Upper lobe of left lung (tissue), 6 donors: ENCODE data around the gene NAA16. TPM values are rescaled to one million over a fixed set of nuclear protein-coding genes. Genes with fewer than 3 reads are reported as not detected.
"Not testable (repeated sequence)": the region's sequence is repeated elsewhere in the genome, so short reads cannot be mapped to it uniquely, and the experiment has no call there.

Experiments
- ATAC-seq, 2 donors: fragments of 200-7000 bp; cut with Tn5 transposase; one replicate each; pipeline ENCODE4 v1.9.1; 2022; ENCODE audit warnings: mild to moderate bottlenecking in 2 of 2, moderate library complexity in 2 of 2; ENCODE audit not compliant: low FRiP score in 2 of 2
- DNase-seq, 2 donors: peaks; one replicate each; pipeline ENCODE4 v3.0.0-alpha.2; 2019 to 2020
- H3K27ac ChIP-seq, 4 donors: fragments of 200-600 bp; sonication (generic); one replicate each; pipeline ENCODE4 v1.5.1; 2016 to 2019
- H3K27me3 ChIP-seq, 4 donors: fragments of 200-600 bp; sonication (generic); one replicate each; pipeline ENCODE4 v1.5.1; 2017 to 2019
- H3K36me3 ChIP-seq, 4 donors: fragments of 200-600 bp; sonication (generic); one replicate each; pipeline ENCODE4 v1.5.1; 2016 to 2019
- H3K4me1 ChIP-seq, 4 donors: fragments of 200-600 bp; sonication (generic); one replicate each; pipeline ENCODE4 v1.5.1; 2018 to 2019
- H3K4me3 ChIP-seq, 4 donors: fragments of 200-600 bp; sonication (generic); one replicate each; pipeline ENCODE4 v1.5.1; 2017 to 2019; ENCODE audit warnings: mild to moderate bottlenecking in 2 of 4, moderate library complexity in 1 of 4
- H3K9me3 ChIP-seq, 4 donors: fragments of 200-600 bp; sonication (generic); one replicate each; pipeline ENCODE4 v1.5.1; 2018 to 2019
- CTCF ChIP-seq, 6 experiments: fragments of 450-650 bp in 4 of 6; fragments of 200-600 bp in 2 of 6; sonication (generic) in 2 of 6; IDR thresholded peaks; one replicate each; pipeline ENCODE4 v1.5.1; 2016 to 2019; ENCODE audit warnings: antibody characterized with exemption in 6 of 6
- EP300 ChIP-seq, 4 donors: sonication (generic); formaldehyde crosslinking; IDR thresholded peaks; one replicate each; pipeline ENCODE4 v1.5.1; 2017; ENCODE audit warnings: antibody characterized with exemption in 4 of 4, control low read depth in 2 of 4
- POLR2A ChIP-seq, 4 donors: fragments of 450-650 bp; IDR thresholded peaks; one replicate each; pipeline ENCODE4 v1.5.1; 2016 to 2017; ENCODE audit warnings: antibody characterized with exemption in 4 of 4, mild to moderate bottlenecking in 2 of 4
- POLR2AphosphoS5 ChIP-seq, 2 donors: sonication (generic); formaldehyde crosslinking; IDR thresholded peaks; one replicate each; pipeline ENCODE4 v1.5.1; 2017; ENCODE audit warnings: antibody characterized with exemption in 2 of 2
- WGBS, 2 donors: methylation state at CpG; one replicate each; pipeline ENCODE4 v1.1.5; 2017 to 2018; 5-methylcytosine and 5-hydroxymethylcytosine counted together
- total RNA-seq, 6 donors: library from RNA; depleted of rRNA in 4 of 6; stranded (reverse); fragments of >200 nt in 4 of 6; gene quantifications; one replicate each; pipeline versions ENCODE4 v1.1.0 to v1.2.1, GENCODE V29; 2016 to 2021
- donor health status: DM: no; HTN: no; CAD: no; lungs with moderate emphysema.
- donor health status: DM: no; HTN: yes; CAD: no; lungs with severe emphysema.

The NAA16 gene
- total RNA-seq, 6 donors from 2014 or later = 14.3 to 35.6 (median 18.7) TPM

- WGBS, 2 donors = 78 to 85% methylated on average over 6 of the region's 6 CpGs
- ATAC-seq (no peak), DNase-seq (no peak)
- Histone ChIP-seq H3K27ac (no peak overlapping the region), H3K36me3 (no peaks in the 10 kb centered on the region), H3K4me1 (no peaks in the 10 kb centered on the region), H3K4me3 (no peak overlapping the region), H3K27me3 (no peaks in the 10 kb centered on the region), H3K9me3 (peaks cover 0 to 15% (median 2%) of the 10 kb centered on the region in 4 donors)
- TF ChIP-seq EP300 (IDR thresholded peaks at IDR 0.05) (no peak), POLR2AphosphoS5 (IDR thresholded peaks at IDR 0.05) (no peak), CTCF (IDR thresholded peaks at IDR 0.05) (no peak), POLR2A (IDR thresholded peaks at IDR 0.05) (no peak)
Observed at GRCh38 chr13:41271456-41272285, 39.4 kb upstream of the NAA16 start.

DNA sequence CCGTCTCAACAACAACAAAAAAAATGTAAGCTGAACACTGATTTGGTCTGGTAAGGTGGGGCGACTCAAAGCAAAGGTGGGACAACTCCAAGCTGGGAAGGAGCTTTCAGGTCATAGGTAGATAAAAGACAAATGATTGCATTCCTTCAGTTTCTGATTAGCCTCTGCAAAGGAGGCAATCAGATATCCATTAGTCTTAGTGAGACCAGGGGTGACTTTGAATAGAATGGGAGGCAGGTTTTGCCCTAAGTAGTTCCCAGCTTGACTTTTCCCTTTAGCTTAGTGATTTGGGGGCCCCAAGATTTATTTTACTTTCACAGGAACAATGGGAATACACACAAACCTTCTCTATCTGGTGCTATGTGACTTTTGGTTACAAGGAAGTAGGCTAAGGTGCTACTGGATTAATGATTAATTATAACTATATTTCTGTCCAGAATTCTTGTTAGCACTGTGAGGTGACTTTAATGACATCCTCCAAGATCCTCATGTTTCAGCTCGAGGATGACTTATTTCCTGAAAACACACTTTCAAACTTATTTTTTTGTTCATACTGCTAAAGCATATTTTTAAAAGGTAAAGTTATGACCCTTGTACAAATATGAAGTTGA lies 37.1 kb upstream of the NAA16 start:
- Histone ChIP-seq H3K27ac (no peak overlapping the region), H3K27me3 (no peaks in the 10 kb centered on the region), H3K4me1 (no peaks in the 10 kb centered on the region), H3K4me3 (no peak overlapping the region), H3K9me3 (peaks cover 0 to 4% (median 0%) of the 10 kb centered on the region in 4 donors), H3K36me3 (no peaks in the 10 kb centered on the region)
- ATAC-seq (no peak), DNase-seq (no peak)
- TF ChIP-seq POLR2AphosphoS5 (IDR thresholded peaks at IDR 0.05) (no peak), POLR2A (IDR thresholded peaks at IDR 0.05) (no peak), EP300 (IDR thresholded peaks at IDR 0.05) (no peak), CTCF (IDR thresholded peaks at IDR 0.05) (no peak)
- 70 to 79% methylated on average over 3 of the region's 3 CpGs for WGBS, 2 donors

DNA sequence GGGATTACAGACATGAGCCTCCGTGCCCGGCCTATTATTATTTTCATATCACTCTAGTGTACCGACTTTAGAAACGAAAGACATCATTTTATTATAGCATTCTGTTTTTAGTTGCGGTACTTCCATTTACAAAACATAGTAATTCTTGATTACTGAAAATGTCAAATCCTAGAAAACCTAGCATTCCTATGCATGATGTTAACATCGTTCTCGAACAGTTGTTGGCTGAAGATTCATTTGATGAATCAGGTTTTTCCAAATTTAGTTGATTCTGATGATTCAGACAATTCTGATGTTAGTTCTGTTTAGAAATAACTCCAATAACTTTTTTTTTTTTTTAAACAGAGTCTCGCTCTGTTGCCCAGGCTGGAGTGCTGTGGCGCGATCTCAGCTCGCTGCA lies 36.2 kb upstream of the NAA16 start:
- DNase-seq = no peak
- TF ChIP-seq POLR2AphosphoS5 (IDR thresholded peaks at IDR 0.05) (no peak), CTCF (IDR thresholded peaks at IDR 0.05) (no peak)
- whole genome bisulfite sequencing, 2 donors = 94 to 96% methylated on average over 11 of the region's 11 CpGs

GRCh38 chr13:41276824-41277223 lies 34.2 kb upstream of the NAA16 start:
- Histone ChIP-seq H3K9me3 (no peaks in the 10 kb centered on the region), H3K36me3 (no peaks in the 10 kb centered on the region), H3K4me3 (no peak overlapping the region), H3K27ac (no peak overlapping the region), H3K27me3 (no peaks in the 10 kb centered on the region), H3K4me1 (no peaks in the 10 kb centered on the region)
- DNase-seq (no peak), ATAC-seq (no peak)
- TF ChIP-seq POLR2AphosphoS5 (IDR thresholded peaks at IDR 0.05) (no peak), EP300 (IDR thresholded peaks at IDR 0.05) (no peak), CTCF (IDR thresholded peaks at IDR 0.05) (no peak), POLR2A (IDR thresholded peaks at IDR 0.05) (no peak)

More for the DNA sequence above, 36.2 kb upstream of the NAA16 start:
- no peak overlapping the region for H3K4me3 ChIP-seq
- no peaks in the 10 kb centered on the region for H3K36me3 ChIP-seq
- ATAC-seq = no peak
- no peaks in the 10 kb centered on the region for H3K4me1 ChIP-seq
- H3K27ac ChIP-seq = no peak overlapping the region
- no peaks in the 10 kb centered on the region for H3K27me3 ChIP-seq
- no peaks in the 10 kb centered on the region for H3K9me3 ChIP-seq

GRCh38 chr13:41279156-41279555 lies 31.9 kb upstream of the NAA16 start:
- not testable (repeated sequence) for H3K27ac ChIP-seq, H3K4me1 ChIP-seq, DNase-seq, H3K9me3 ChIP-seq, H3K27me3 ChIP-seq, ATAC-seq, H3K4me3 ChIP-seq, H3K36me3 ChIP-seq
- 56 to 74% methylated on average over 2 of the region's 2 CpGs for WGBS, 2 donors
